BE2C (cell line): ENCODE measurements around the gene BAD.

Experiments used
- DNase-seq: peaks from one replicate; pipeline ENCODE4 v3.0.0-alpha.2; 2020
- H3K27me3 ChIP-seq: fragments of 250-450 bp; sonication (Bioruptor Pico); 2 replicates; pipeline ENCODE4 v1.5.1; 2020; ENCODE audit warnings: mild to moderate bottlenecking
- H3K36me3 ChIP-seq: fragments of 250-450 bp; sonication (Bioruptor Pico); 2 replicates; pipeline ENCODE4 v1.5.1; 2020; ENCODE audit warnings: mild to moderate bottlenecking
- H3K4me1 ChIP-seq: fragments of 250-450 bp; sonication (Bioruptor Pico); 2 replicates; pipeline ENCODE4 v1.5.1; 2020
- H3K4me3 ChIP-seq: 2 replicates; pipeline ENCODE4 v1.5.1; 2011; ENCODE audit warnings: low read depth, low read length
- H3K9me3 ChIP-seq: fragments of 250-450 bp; sonication (Bioruptor Pico); 2 replicates; pipeline ENCODE4 v1.5.1; 2020
- CTCF ChIP-seq: IDR thresholded peaks from 2 replicates; pipeline ENCODE4 v1.5.1; 2012; ENCODE audit warnings: mild to moderate bottlenecking, low read depth, low read length

BAD gene

GRCh38 chr11:64223001-64223651 is 61.3 kb downstream of the BAD start:
- H3K36me3 ChIP-seq, result no peaks in the 10 kb centered on the region
- DNase-seq, result peak; percentile 58
- H3K4me3 ChIP-seq, result no peak overlapping the region
- H3K27me3 ChIP-seq, result no peaks in the 10 kb centered on the region
- peaks cover 8% of the 10 kb centered on the region for H3K4me1 ChIP-seq
- no peaks in the 10 kb centered on the region for H3K9me3 ChIP-seq
- TF ChIP-seq CTCF, result no peak

GRCh38 chr11:64222651-64223000 is 61.8 kb downstream of the BAD start:
- no peak for TF ChIP-seq CTCF
- Histone ChIP-seq H3K27me3 (no peaks in the 10 kb centered on the region), H3K4me3 (no peak overlapping the region), H3K4me1 (peaks cover 8% of the 10 kb centered on the region), H3K36me3 (no peaks in the 10 kb centered on the region), H3K9me3 (no peaks in the 10 kb centered on the region)
- no peak for DNase-seq

GRCh38 chr11:64220798-64221197 is 63.7 kb downstream of the BAD start:
- Histone ChIP-seq H3K36me3 (no peaks in the 10 kb centered on the region), H3K9me3 (no peaks in the 10 kb centered on the region), H3K4me3 (no peak overlapping the region), H3K4me1 (peaks cover 8% of the 10 kb centered on the region), H3K27me3 (no peaks in the 10 kb centered on the region)
- TF ChIP-seq CTCF, result no peak
- no peak for DNase-seq

GRCh38 chr11:64220271-64220670 is 64.2 kb downstream of the BAD start:
- no peaks in the 10 kb centered on the region for H3K27me3 ChIP-seq
- peaks cover 8% of the 10 kb centered on the region for H3K4me1 ChIP-seq
- H3K9me3 ChIP-seq, result no peaks in the 10 kb centered on the region
- no peaks in the 10 kb centered on the region for H3K36me3 ChIP-seq
- no peak overlapping the region for H3K4me3 ChIP-seq
- no peak for TF ChIP-seq CTCF
- no peak for DNase-seq
